GM19468 (cell line): ENCODE data around the gene SURF4.
"Not testable (repeated sequence)": the region's sequence is repeated elsewhere in the genome, so short reads cannot be mapped to it uniquely, and the experiment has no call there.

Experiments
- ATAC-seq: cut with Tn5 transposase; IDR thresholded peaks from one replicate; pipeline ENCODE4 v1.9.1; 2021; ENCODE audit warnings: mild to moderate bottlenecking, moderate library complexity, moderate number of reproducible peaks; ENCODE audit not compliant: unreplicated experiment; ENCODE audit errors: extremely low read depth

Gene SURF4

DNA sequence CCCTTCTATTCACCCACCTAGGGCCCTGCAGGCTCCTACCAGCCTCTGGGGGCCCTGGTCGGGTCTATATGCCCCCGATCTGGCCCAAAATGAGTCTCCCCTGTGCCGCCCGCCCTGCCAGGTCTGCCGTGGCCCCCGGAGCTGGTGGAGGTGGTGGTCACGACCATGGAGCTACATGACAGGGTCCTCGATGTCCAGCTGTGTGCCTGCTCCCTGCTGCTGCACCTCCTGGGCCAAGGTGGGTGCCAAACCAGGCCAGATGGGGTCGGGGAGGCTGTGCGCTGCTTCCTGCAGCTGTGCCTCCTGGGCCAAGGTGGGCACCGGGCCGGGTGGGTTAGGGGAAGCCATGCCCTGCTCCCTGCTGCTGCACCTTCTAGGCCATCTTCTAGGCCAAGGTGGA is 24.4 kb upstream of the SURF4 start:
- ATAC-seq: no peak

DNA sequence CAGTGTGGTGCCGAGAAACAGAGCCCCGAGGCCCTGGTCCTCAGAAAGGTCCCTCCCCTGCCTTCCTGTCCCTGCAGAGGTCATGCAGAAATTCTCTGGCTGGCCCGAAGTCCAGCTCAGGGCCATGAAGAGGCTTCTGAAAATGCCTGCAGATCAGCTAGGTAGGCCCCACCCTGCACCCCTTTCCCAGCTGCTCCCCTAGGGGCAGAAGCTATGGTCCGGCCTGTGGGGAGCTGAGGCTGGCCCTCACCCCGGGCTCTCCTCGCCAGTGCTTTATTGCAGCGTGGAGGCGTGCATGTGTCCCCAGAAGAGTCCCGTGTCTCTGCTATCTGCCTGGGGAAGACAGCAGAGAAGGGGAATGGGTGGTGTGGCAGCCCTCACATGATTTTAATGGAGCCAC is 22.0 kb upstream of the SURF4 start:
- ATAC-seq: no peak

DNA sequence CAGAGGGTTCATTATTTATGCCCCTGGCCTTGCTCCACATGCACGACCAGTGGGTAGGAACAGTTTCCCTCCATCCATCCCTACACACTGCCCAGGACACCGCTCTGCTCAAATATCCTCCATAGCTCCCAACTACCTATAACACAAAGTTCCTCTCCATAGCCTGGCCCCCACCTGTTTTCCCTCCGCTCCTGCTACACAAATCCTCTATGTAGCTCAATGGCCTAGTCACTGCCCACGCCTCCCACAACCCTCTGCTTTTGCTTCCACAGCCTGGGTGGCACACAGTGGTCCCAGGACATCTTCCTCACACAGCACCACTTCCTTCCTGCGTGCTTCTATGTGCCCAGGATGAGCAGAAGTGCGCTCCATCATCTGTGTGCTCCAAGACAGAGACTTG is 21.5 kb upstream of the SURF4 start:
- no peak for ATAC-seq

DNA sequence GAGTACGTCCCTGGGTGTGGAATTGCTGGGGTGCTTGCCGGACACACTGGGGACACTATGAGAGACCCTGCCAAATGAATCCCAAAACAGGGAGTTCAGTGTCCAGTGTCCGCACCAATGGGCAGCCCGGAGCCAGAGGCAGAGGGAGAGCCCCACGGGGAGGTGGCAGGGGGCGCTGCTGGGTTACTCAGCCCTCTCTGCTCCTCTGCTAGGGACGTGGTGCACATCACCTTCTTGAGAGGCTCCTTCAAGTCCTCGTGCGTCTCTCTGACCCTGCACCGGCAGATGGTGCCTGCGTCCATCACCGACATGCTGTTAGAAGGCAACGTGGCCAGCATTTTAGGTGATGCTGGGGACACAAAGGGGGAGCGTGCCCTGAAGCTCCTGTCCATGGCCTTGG is 21.1 kb upstream of the SURF4 start:
- no peak for ATAC-seq

- no peak for ATAC-seq
Measured at GRCh38 chr9:133394687-133395271, 18.9 kb upstream of the SURF4 start.

DNA sequence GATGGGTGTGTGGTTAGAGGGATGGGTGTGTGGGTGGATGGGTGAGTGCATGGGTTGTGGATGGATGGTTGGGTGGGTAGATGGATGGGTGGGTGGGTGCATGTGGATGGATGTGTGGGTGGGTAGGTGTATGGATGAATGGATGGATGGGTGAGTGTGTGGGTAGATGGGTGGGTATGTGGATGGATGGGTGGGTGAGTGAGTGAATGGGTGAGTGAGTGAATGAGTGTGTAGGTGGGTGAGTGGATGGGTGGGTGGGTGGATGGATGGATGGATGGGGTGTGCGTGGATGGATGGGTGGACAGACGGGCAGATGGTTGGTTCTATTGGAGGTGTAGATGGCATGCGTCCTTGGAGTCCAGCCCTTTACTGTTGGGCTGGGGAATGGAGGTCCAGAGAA is 17.5 kb upstream of the SURF4 start:
- no peak for ATAC-seq

- ATAC-seq: not testable (repeated sequence)
Measured at GRCh38 chr9:133392308-133392707, 16.4 kb upstream of the SURF4 start.

- not testable (repeated sequence) for ATAC-seq
Measured at GRCh38 chr9:133391449-133391848, 15.6 kb upstream of the SURF4 start.

DNA sequence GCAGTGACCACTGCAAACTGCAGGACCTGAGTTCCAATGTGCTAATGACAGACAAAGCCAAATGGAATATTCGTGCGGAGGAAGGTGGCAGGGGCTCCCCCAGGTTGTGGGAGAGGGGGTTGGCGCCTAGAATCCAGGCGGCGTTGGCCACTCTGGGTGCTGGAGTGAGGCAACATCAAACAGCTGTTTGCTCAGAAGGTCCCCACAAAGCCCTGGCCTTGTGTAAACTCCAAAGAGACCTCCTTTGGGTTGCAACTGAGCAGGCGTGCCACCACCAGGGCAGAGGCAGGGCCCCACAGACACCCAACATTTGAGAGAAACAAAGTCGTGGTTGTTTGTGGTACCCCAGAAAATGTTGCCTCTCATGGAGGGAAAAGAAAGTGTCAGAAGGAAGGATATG is 14.9 kb upstream of the SURF4 start:
- ATAC-seq: no peak

DNA sequence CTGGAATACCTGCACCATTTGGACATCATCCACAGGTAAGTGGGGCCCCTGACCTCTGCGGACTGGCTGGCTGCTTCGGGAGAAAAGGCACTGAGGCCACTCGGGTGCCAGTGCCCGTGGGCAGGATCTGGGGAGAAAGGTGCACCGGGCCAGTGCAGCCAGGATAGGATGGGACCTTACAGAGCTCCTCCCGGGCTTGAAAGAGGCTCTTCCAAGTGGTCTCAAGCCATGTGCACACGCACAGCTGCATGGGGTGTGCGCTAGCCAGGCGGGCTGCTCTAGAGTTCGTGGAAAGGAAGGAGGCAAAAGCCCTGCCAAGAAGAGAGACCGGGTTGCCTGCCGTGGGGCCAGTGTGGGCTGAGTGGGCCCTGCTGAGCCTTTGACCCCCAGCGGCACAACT is 13.7 kb upstream of the SURF4 start:
- ATAC-seq: no peak

DNA sequence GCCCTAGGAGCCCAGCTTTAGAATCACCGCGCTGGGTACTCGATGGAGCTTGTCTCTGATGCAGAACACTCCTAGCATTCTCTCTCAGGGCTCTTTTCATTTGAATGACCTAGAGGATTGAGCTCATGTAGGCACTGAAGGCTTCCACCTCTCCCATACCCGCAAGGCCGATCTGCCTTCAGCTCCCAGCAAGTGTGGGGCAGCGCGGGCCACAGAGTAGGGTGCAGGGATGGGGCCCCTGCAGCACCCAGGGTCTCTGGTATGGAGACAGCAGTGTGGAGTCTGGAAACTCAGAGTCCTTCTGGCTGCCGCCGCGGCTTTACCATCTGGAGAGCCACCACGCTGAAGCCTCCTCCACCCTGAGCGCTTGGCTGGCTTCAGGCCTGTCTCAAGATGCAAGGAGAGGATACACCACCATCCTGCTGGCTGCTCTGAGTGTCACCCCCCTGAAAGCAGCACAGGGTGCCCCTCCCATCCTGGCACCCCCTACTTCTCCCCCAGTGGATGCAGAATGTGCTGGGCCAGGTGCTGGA is 13.2 kb upstream of the SURF4 start:
- ATAC-seq: no peak

GRCh38 chr9:133387680-133388079 is 11.8 kb upstream of the SURF4 start:
- ATAC-seq: no peak

GRCh38 chr9:133386338-133386737 is 10.5 kb upstream of the SURF4 start:
- no peak for ATAC-seq

DNA sequence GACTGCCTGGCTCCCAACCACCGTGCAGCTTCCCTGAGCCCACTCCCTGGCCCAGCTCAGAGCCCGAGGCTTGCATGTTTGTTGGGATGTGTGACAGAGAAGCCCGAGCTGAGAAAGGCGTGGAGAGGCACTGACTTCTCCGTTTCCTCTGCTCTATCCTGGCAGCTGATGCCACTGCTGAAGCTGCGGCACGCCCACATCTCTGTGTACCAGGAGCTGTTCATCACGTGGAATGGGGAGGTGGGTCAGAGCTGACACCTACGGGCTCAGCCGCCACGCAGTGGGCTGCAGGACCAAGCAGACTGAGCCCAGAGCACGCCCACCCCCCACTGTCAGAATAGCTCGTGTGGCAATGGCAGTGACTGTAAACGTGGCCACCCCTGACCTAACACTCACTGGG is 9.6 kb upstream of the SURF4 start:
- ATAC-seq: no peak

GRCh38 chr9:133384736-133385321 is 9.0 kb upstream of the SURF4 start:
- no peak for ATAC-seq

DNA sequence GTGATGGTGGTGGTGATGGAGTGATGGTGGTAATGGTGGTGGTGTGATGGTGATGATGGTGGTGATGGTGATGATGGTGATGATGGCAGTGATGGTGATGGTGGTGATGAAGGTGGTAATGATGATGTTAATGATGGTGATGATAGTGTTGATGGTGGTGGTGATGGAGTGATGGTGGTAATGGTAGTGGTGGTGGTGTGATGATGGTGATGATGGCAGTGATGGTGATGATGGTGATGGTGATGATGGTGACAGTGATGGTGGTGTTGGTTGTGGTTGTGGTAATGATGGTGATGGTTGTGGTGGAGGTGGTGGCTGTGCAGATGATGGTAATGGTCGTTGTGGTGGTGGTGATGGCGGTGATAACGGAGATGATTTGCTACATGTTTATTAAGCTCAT is 7.6 kb upstream of the SURF4 start:
- ATAC-seq: no peak

GRCh38 chr9:133382507-133383141 is 6.8 kb upstream of the SURF4 start:
- no peak for ATAC-seq

- ATAC-seq: no peak
Measured at GRCh38 chr9:133380734-133381133, 4.9 kb upstream of the SURF4 start.

DNA sequence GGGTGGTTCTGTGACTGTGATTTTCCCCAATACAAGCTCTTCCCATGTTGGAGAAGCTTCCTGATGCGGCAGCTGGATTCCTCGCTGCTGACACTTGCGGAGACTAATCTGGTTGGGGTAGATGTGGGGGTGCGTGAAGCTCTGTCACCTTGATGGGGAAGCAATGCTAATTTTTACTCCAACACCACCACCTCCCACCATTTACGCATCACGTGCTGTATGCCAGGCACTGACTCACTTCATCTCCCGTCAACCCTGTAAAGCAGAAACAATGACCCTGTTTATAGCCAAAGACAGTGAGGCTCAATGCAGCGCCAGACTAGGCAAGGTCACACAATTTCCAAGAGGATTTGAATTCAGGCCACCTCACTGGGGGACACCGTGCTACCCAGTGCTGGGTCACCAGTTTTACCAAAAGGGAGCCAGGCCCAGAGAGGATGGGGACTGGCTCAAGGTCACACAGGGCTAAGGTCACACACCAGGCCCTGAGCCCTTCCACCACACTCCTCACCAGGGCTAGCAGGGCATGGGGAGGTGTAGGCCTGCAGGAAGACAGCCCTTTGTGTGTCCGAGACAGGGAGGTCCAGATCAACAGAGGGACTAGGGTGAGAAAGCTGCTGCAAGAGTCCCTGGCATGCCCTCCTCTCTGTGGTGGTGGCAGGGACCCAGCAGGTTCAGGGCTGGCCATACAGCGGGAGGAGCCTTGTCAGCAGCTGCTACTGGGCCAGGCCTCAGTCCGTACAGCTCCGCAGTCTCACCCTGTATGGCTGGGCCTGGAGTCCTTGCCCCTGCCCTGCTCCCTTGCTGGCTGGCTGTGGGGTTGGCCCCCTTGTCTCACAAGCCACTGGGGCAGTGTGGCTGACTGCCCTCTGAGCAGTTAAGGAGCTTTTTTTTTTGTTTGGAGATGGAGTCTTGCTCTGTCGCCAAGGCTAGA is 3.6 kb upstream of the SURF4 start:
- ATAC-seq: no peak

- no peak for ATAC-seq
Measured at GRCh38 chr9:133378408-133378962, 2.6 kb upstream of the SURF4 start.
